PC-9 (cell line): Measurements from ENCODE around the gene BRD3OS. TPM values are rescaled to one million over a fixed set of nuclear protein-coding genes. Genes with fewer than 3 reads are reported as not detected.

ENCODE experiments used
- BruUV-seq: library from RNA; stranded (reverse); fragments of 400-500 nt; replicated peaks from 2 replicates; lab custom pipeline; 2021; lab: Mats Ljungman, UMichigan
- CTCF ChIA-PET: fragments of 300-600 bp; sonication (Branson Sonifier 250); formaldehyde crosslinking; loops from one replicate; lab custom pipeline; 2022; ENCODE audit warnings: antibody characterized with exemption; lab: Charles Lee
- POLR2A ChIA-PET: fragments of 300-600 bp; sonication (Branson Sonifier 250); formaldehyde crosslinking; loops from one replicate; lab custom pipeline; 2022; ENCODE audit warnings: antibody characterized with exemption; ENCODE audit not compliant: unreplicated experiment; lab: Charles Lee
- DNase-seq, 2 experiments: peaks; one replicate each; pipeline versions ENCODE4 v3.0.0 to v3.0.0-alpha.2; 2015 to 2022; ENCODE audit warnings: mixed read lengths in 1 of 2
- H2AFZ ChIP-seq: fragments of 200-600 bp; sonication (generic); 2 replicates; pipeline ENCODE4 v1.8.1; 2017; ENCODE audit warnings: antibody characterized with exemption
- H3F3A ChIP-seq: fragments of 200-600 bp; sonication (generic); 2 replicates; pipeline ENCODE4 v1.8.1; 2017; ENCODE audit warnings: antibody characterized with exemption, mild to moderate bottlenecking, low read depth; ENCODE audit not compliant: insufficient read depth
- H3K27ac ChIP-seq: fragments of 200-600 bp; sonication (generic); 2 replicates; pipeline ENCODE4 v1.6.1; 2016; ENCODE audit warnings: mixed run types
- H3K27me3 ChIP-seq: fragments of 200-600 bp; sonication (generic); 2 replicates; pipeline ENCODE4 v1.6.1; 2016; ENCODE audit warnings: low read depth, mixed run types; ENCODE audit not compliant: insufficient read depth
- H3K36me3 ChIP-seq: fragments of 200-600 bp; sonication (generic); 2 replicates; pipeline ENCODE4 v1.6.1; 2016; ENCODE audit warnings: low read depth, mixed run types
- H3K4me1 ChIP-seq: fragments of 200-600 bp; sonication (generic); replicated peaks from 2 replicates; pipeline ENCODE4 v1.6.1; 2016; ENCODE audit warnings: mixed run types; ENCODE audit not compliant: insufficient read depth
- H3K4me2 ChIP-seq: fragments of 200-600 bp; sonication (generic); 2 replicates; pipeline ENCODE4 v1.6.1; 2017; ENCODE audit warnings: mixed run types
- H3K4me3 ChIP-seq: fragments of 200-600 bp; sonication (generic); 2 replicates; pipeline ENCODE4 v1.6.1; 2016; ENCODE audit warnings: mixed run types
- H3K79me2 ChIP-seq: fragments of 200-600 bp; sonication (generic); 2 replicates; pipeline ENCODE4 v1.6.1; 2017; ENCODE audit warnings: low read depth, mixed run types
- H3K9me2 ChIP-seq: fragments of 200-600 bp; sonication (generic); 2 replicates; pipeline ENCODE4 v1.8.1; 2017; ENCODE audit warnings: mild to moderate bottlenecking; ENCODE audit not compliant: insufficient read depth
- H3K9me3 ChIP-seq: fragments of 200-600 bp; sonication (generic); 2 replicates; pipeline ENCODE4 v1.8.1; 2016; ENCODE audit warnings: low read depth; ENCODE audit not compliant: insufficient read depth
- H4K20me1 ChIP-seq: fragments of 200-600 bp; sonication (generic); 2 replicates; pipeline ENCODE4 v1.8.1; 2017; ENCODE audit not compliant: insufficient read depth
- EZH2 ChIP-seq: fragments of 200-600 bp; sonication (generic); IDR thresholded peaks from 2 replicates; pipeline ENCODE4 v1.8.0; 2017; ENCODE audit warnings: antibody characterized with exemption, low read depth
- intact Hi-C: fragments of 100-400 bp; cut with micrococcal nuclease; formaldehyde crosslinking; loops from one replicate; pipeline ENCODE4 v1.10.0; 2022; ENCODE audit not compliant: unreplicated experiment
- total RNA-seq: library from RNA; stranded (reverse); gene quantifications from 2 replicates; pipeline ENCODE4 v1.2.3, GENCODE V29; 2021
- TF ChIP-seq, protein P1 (sequence below): fragments of 200-600 bp; sonication (generic); conservative IDR thresholded peaks from 2 replicates; pipeline ENCODE4 v1.6.1; 2017; ENCODE audit warnings: mixed run types, antibody characterized with exemption, mild to moderate bottlenecking, moderate library complexity

Gene BRD3OS
- total RNA-seq, 1 experiment from 2014 or later = 26.2 TPM

DNA sequence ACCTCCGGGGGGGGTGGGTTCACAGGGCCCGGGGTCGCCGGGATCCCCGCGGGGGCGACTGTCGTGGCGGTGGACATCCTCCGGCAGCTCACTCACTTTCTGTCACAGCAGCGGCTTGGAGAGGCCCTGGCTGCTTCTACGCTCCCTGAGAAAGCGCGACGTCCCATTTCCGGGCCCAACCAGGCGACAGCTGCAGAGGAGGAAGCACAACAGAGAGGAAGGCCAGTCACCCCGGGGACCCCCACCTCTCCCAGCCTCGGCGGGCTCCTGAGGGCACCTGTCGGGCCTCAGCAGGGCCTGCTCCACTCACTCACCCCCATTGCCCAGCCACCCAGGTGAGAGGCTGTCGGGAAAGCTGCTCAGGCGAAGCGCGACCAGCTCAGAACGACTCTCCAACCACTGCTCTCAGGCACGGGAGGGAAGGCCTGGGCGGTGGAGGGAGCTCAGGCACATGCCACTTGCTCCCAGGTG is 28.2 kb downstream of the BRD3OS start:
- no peaks in the 10 kb centered on the region for H3K9me2 ChIP-seq
- ChIA-PET POLR2A (no interaction called here), CTCF (no interaction called here)
- no peak overlapping the region for H3K4me2 ChIP-seq
- intact Hi-C loops = no loop called here
- BruUV-seq = no TSS peak
- H4K20me1 ChIP-seq = peaks cover 48% of the 10 kb centered on the region
- H3K36me3 ChIP-seq = no peaks in the 10 kb centered on the region
- H3K4me3 ChIP-seq = no peak overlapping the region
- peaks cover 21% of the 10 kb centered on the region; the same call in 1 of the 2 replicates for H3K79me2 ChIP-seq
- no peak overlapping the region for H3K27ac ChIP-seq
- DNase-seq = no peak
- H3K27me3 ChIP-seq = no peaks in the 10 kb centered on the region
- no peak overlapping the region for H2AFZ ChIP-seq
- no peak for TF ChIP-seq EZH2
- TF ChIP-seq, protein P1, sequence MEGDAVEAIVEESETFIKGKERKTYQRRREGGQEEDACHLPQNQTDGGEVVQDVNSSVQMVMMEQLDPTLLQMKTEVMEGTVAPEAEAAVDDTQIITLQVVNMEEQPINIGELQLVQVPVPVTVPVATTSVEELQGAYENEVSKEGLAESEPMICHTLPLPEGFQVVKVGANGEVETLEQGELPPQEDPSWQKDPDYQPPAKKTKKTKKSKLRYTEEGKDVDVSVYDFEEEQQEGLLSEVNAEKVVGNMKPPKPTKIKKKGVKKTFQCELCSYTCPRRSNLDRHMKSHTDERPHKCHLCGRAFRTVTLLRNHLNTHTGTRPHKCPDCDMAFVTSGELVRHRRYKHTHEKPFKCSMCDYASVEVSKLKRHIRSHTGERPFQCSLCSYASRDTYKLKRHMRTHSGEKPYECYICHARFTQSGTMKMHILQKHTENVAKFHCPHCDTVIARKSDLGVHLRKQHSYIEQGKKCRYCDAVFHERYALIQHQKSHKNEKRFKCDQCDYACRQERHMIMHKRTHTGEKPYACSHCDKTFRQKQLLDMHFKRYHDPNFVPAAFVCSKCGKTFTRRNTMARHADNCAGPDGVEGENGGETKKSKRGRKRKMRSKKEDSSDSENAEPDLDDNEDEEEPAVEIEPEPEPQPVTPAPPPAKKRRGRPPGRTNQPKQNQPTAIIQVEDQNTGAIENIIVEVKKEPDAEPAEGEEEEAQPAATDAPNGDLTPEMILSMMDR = no peak
- H3F3A ChIP-seq = no peaks in the 10 kb centered on the region
- H3K9me3 ChIP-seq = no peaks in the 10 kb centered on the region
- peaks cover 18% of the 10 kb centered on the region for H3K4me1 ChIP-seq

DNA sequence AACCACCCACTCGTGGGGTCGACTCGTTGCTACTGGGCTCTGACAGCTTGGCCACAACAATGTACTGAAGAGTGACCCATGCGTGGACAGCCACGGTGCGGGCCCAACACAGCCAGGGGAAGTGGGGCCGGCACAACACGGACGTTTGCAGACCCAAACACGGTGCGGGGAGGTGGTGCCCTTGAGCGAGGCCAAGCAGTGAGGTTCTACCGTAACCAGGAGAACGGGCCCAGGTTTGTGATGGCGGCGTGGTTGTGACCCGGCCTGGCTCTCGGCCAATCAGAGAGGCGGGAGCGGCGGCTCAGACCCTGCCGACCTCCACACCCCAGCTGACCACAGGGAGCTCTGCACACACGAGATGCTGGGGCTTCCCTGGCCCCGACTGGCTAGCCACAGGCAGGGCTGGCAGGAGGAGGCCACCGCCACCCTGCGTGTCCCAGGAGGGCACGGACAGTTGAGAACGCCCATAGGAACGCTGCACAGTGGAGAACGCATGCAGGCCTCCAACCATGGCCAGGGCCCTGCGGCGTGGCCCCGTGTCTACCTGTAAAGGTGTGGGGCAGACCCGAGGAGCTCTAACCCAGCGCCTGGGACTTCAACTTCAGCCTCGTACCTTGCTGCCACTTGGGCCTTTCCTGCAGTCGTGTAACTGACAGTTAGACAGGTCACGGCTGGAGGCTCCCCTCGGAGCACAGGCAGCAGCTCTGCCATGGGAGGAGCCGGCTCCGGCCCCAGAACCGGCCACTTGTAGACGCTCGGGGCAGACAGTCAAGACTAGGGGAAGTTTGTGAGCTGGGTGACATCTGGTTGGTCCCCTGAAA is 28.9 kb downstream of the BRD3OS start:
- no peaks in the 10 kb centered on the region for H3K9me3 ChIP-seq
- ChIA-PET CTCF (no interaction called here), POLR2A (no interaction called here)
- no peak overlapping the region for H3K4me3 ChIP-seq
- no peak overlapping the region for H3K27ac ChIP-seq
- H3F3A ChIP-seq = no peaks in the 10 kb centered on the region
- TF ChIP-seq EZH2 = no peak
- TF ChIP-seq, protein P1 = no peak
- no peaks in the 10 kb centered on the region for H3K27me3 ChIP-seq
- peaks cover 48% of the 10 kb centered on the region for H4K20me1 ChIP-seq
- intact Hi-C loops = no loop called here
- peaks cover 21% of the 10 kb centered on the region; the same call in 1 of the 2 replicates for H3K79me2 ChIP-seq
- no peak for DNase-seq
- no peaks in the 10 kb centered on the region for H3K36me3 ChIP-seq
- no peaks in the 10 kb centered on the region for H3K9me2 ChIP-seq
- H3K4me1 ChIP-seq = peaks cover 18% of the 10 kb centered on the region
- no peak overlapping the region for H3K4me2 ChIP-seq
- no TSS peak for BruUV-seq
- H2AFZ ChIP-seq = no peak overlapping the region

DNA sequence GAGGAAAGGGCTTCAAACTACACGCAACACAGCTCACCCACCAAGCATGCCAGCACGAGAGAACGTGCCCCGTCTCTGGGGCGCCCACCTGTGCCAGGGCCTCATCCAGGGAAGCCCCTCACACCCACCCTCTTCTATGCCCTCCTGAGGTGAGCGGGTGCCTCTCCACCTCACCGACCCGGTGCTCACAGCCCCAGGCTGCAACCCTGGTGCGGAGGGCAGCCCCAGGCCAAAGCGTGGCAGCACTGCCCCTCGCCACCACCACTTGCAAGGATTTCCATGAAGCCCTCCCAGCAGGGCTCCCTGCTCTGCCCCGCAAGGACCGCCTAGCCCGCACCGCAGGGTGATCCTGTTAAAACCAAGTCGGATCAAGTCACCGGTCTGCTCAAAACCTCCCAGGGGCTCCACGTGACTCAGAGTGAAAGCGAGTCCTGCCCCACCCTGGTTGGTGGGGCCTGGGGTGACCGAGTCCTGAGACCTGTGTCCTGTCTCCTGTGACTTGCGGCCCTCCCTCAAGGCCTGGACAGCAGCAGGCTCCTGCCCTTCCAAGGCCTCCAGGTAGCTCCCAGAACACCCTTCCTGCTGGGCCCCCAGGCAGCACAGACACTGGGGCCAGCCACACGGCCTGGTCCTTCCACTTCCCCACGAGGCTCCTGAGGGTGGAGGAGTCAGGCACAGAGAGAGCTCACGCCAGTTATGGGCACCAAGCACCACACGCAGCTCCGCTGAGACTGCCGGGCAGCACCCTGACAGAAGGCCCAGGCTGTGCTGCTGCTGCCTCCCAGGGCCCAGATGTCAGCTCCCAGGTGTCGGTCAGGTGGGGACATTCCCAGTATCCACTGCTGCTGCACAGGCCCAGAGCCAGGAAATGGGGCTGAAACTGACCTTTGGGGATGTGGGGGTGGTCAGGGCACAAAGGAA is 29.9 kb downstream of the BRD3OS start:
- H3K9me2 ChIP-seq = no peaks in the 10 kb centered on the region
- TF ChIP-seq, protein P1 = no peak
- TF ChIP-seq EZH2 = no peak
- peaks cover 18% of the 10 kb centered on the region for H3K4me1 ChIP-seq
- no peaks in the 10 kb centered on the region for H3F3A ChIP-seq
- intact Hi-C loops = no loop called here
- no TSS peak for BruUV-seq
- H3K79me2 ChIP-seq = peaks cover 24% of the 10 kb centered on the region; the same call in 1 of the 2 replicates
- H4K20me1 ChIP-seq = peaks cover 55% of the 10 kb centered on the region
- ChIA-PET CTCF (interaction anchor here (0.6 to 0.7 kb wide), 2 partner anchors 11 to 273 kb away, joined by 3 to 4 read pairs; no protein-coding TSS in a partner anchor), POLR2A (interaction anchor here (0.5 to 0.8 kb wide), 3 partner anchors 17 to 76 kb away, joined by 3 to 4 read pairs (median 4); no protein-coding TSS in a partner anchor)
- no peaks in the 10 kb centered on the region for H3K36me3 ChIP-seq
- H3K4me3 ChIP-seq = no peak overlapping the region
- H3K4me2 ChIP-seq = peak overlapping the region; percentile 43; the same call in 1 of the 2 replicates
- no peaks in the 10 kb centered on the region for H3K9me3 ChIP-seq
- H3K27ac ChIP-seq = no peak overlapping the region
- DNase-seq = no peak
- no peaks in the 10 kb centered on the region for H3K27me3 ChIP-seq
- no peak overlapping the region for H2AFZ ChIP-seq
